SK-N-SH treated with all-trans-retinoic acid at 6 μM for 48 hours (cell line): ENCODE data around the gene LRRC4.

Source experiments
- ATAC-seq: fragments of 200-7000 bp; cut with Tn5 transposase; 3 replicates; pipeline ENCODE4 v1.9.1; 2020; ENCODE audit warnings: mild to moderate bottlenecking, moderate library complexity
- ARNTL ChIP-seq: fragments of 450-650 bp; formaldehyde crosslinking; IDR thresholded peaks from 2 replicates; pipeline ENCODE4 v1.5.0; 2020; ENCODE audit warnings: low read depth, mild to moderate bottlenecking, moderate library complexity, borderline replicate concordance
- CREB5 ChIP-seq: fragments of 250-450 bp; sonication (Bioruptor Pico); IDR thresholded peaks from 2 replicates; pipeline ENCODE4 v1.5.1; 2020; ENCODE audit warnings: low read depth, mild to moderate bottlenecking, moderate library complexity
- CSDC2 ChIP-seq: fragments of 250-450 bp; sonication (Bioruptor Pico); IDR thresholded peaks from 2 replicates; pipeline ENCODE4 v1.5.0; 2020; ENCODE audit warnings: mild to moderate bottlenecking, moderate library complexity
- GLIS3 ChIP-seq: fragments of 250-450 bp; sonication (Bioruptor Pico); IDR thresholded peaks from 2 replicates; pipeline ENCODE4 v1.5.0; 2020; ENCODE audit warnings: mild to moderate bottlenecking, moderate library complexity
- ISL1 ChIP-seq: fragments of 250-450 bp; sonication (Bioruptor Pico); IDR thresholded peaks from 2 replicates; pipeline ENCODE4 v2.1.2; 2022; ENCODE audit warnings: mild to moderate bottlenecking, moderate library complexity
- OSR1 ChIP-seq: fragments of 250-450 bp; sonication (Bioruptor Pico); IDR thresholded peaks from 2 replicates; pipeline ENCODE4 v1.8.0; 2022; ENCODE audit warnings: moderate library complexity, mild to moderate bottlenecking, inconsistent platforms
- PATZ1 ChIP-seq: fragments of 250-450 bp; sonication (Bioruptor Pico); IDR thresholded peaks from 2 replicates; pipeline ENCODE4 v1.8.0; 2020; ENCODE audit warnings: mild to moderate bottlenecking, moderate library complexity, borderline replicate concordance
- PPARA ChIP-seq: fragments of 250-450 bp; sonication (Bioruptor Pico); IDR thresholded peaks from 2 replicates; pipeline ENCODE4 v1.5.0; 2020; ENCODE audit warnings: mild to moderate bottlenecking, borderline replicate concordance
- RARB ChIP-seq: fragments of 250-450 bp; sonication (Bioruptor Pico); IDR thresholded peaks from 2 replicates; pipeline ENCODE4 v1.8.0; 2021; ENCODE audit warnings: mild to moderate bottlenecking, moderate library complexity
- SNAI2 ChIP-seq: fragments of 250-450 bp; sonication (Bioruptor Pico); IDR thresholded peaks from 2 replicates; pipeline ENCODE4 v1.5.0; 2020; ENCODE audit warnings: mild to moderate bottlenecking, moderate library complexity
- TCF4 ChIP-seq: fragments of 250-450 bp; sonication (Bioruptor Pico); IDR thresholded peaks from 2 replicates; pipeline ENCODE4 v1.8.0; 2021; ENCODE audit warnings: mild to moderate bottlenecking, moderate library complexity, borderline replicate concordance
- TOX ChIP-seq: fragments of 250-450 bp; sonication (Bioruptor Pico); IDR thresholded peaks from 2 replicates; pipeline ENCODE4 v1.8.0; 2021; ENCODE audit warnings: mild to moderate bottlenecking, moderate library complexity, borderline replicate concordance
- ZC3H10 ChIP-seq: fragments of 250-450 bp; sonication (Bioruptor Pico); IDR thresholded peaks from 2 replicates; pipeline ENCODE4 v1.5.1; 2021; ENCODE audit warnings: mild to moderate bottlenecking, moderate library complexity
- ZFP3 ChIP-seq: fragments of 250-450 bp; sonication (Bioruptor Pico); IDR thresholded peaks from 2 replicates; pipeline ENCODE4 v1.5.0; 2020; ENCODE audit warnings: mild to moderate bottlenecking, moderate library complexity
- ZFP30 ChIP-seq: fragments of 450-650 bp; formaldehyde crosslinking; IDR thresholded peaks from 2 replicates; pipeline ENCODE4 v1.5.0; 2022; ENCODE audit warnings: mild to moderate bottlenecking, moderate library complexity
- ZNF565 ChIP-seq: fragments of 450-650 bp; formaldehyde crosslinking; conservative IDR thresholded peaks from 2 replicates; pipeline ENCODE4 v1.5.0; 2020; ENCODE audit warnings: low read depth, mild to moderate bottlenecking, moderate library complexity
- ZNF8 ChIP-seq: fragments of 450-650 bp; formaldehyde crosslinking; IDR thresholded peaks from 2 replicates; pipeline ENCODE4 v1.5.0; 2020; ENCODE audit warnings: mild to moderate bottlenecking, moderate library complexity
- TF ChIP-seq, protein P1 (sequence below): fragments of 250-450 bp; sonication (Bioruptor Pico); IDR thresholded peaks from 2 replicates; pipeline ENCODE4 v1.8.0; 2021; ENCODE audit warnings: low read depth, mild to moderate bottlenecking, moderate library complexity, borderline replicate concordance
- TF ChIP-seq, protein P2 (sequence below): fragments of 250-450 bp; sonication (Bioruptor Pico); IDR thresholded peaks from 2 replicates; pipeline ENCODE4 v1.5.1; 2021; ENCODE audit warnings: mild to moderate bottlenecking, moderate library complexity
- TF ChIP-seq, protein P3 (sequence below): fragments of 250-450 bp; sonication (Bioruptor Pico); IDR thresholded peaks from 2 replicates; pipeline ENCODE4 v1.5.0; 2020; ENCODE audit warnings: mild to moderate bottlenecking, moderate library complexity

The LRRC4 gene

DNA sequence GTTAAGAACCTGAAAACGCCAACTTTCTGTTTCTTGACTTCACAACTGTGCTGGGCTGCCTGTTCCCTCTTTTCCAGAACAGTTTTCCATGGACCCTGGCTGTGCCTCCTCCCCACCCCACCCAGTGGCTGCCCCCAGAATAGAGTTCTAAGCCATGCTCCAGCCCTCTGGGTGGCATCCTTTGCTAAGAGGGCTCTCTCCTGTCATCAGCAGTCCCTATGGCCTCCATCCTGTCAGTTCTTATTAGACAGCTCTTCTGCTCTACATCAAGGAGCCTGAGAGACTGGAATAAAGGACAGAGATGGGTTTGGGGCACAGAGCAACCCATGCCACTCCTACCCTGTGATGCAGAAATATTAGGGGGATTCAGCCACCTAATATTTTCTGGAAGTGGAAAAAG is 13.9 kb upstream of the LRRC4 start:
- no peak; the same call in 2 of the 3 replicates for ATAC-seq
- TF ChIP-seq CREB5 (CRISPR knock-in tag) = no peak
- no peak for TF ChIP-seq TOX (CRISPR knock-in tag)
- no peak for TF ChIP-seq ARNTL
- TF ChIP-seq TCF4 (CRISPR knock-in tag) = no peak
- TF ChIP-seq, all 23 proteins: peak for 0

DNA sequence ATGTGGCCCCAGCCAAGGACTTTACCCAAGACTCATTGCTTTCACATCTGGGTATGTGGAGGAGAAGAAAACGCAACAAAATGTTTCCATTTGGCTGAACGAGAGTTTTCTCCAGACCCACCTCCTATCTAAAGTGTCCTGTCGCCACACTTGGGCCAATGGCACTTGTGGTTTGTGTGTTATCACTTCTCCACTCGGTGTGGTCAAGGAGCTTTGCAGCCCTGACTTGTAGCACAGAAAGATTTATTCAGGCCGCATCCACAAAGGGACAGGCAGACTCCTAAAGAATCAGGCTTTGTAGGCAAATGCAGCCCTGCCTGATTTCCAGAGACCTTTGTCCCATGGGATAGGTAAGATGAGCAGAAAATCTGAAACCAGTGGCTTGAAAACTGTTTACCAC is 12.8 kb upstream of the LRRC4 start:
- ATAC-seq = no peak
- TF ChIP-seq TCF4 (CRISPR knock-in tag) (no peak), ZNF565 (CRISPR knock-in tag) (no peak), ZFP30 (CRISPR knock-in tag) (no peak), ZC3H10 (no peak), CREB5 (CRISPR knock-in tag) (no peak), OSR1 (CRISPR knock-in tag) (no peak), ZNF8 (CRISPR knock-in tag) (no peak), GLIS3 (no peak), TOX (CRISPR knock-in tag) (no peak)
- TF ChIP-seq, protein P1, sequence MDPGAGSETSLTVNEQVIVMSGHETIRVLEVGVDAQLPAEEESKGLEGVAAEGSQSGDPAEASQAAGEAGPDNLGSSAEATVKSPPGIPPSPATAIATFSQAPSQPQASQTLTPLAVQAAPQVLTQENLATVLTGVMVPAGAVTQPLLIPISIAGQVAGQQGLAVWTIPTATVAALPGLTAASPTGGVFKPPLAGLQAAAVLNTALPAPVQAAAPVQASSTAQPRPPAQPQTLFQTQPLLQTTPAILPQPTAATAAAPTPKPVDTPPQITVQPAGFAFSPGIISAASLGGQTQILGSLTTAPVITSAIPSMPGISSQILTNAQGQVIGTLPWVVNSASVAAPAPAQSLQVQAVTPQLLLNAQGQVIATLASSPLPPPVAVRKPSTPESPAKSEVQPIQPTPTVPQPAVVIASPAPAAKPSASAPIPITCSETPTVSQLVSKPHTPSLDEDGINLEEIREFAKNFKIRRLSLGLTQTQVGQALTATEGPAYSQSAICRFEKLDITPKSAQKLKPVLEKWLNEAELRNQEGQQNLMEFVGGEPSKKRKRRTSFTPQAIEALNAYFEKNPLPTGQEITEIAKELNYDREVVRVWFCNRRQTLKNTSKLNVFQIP (CRISPR knock-in tag) = no peak
- TF ChIP-seq, protein P2, sequence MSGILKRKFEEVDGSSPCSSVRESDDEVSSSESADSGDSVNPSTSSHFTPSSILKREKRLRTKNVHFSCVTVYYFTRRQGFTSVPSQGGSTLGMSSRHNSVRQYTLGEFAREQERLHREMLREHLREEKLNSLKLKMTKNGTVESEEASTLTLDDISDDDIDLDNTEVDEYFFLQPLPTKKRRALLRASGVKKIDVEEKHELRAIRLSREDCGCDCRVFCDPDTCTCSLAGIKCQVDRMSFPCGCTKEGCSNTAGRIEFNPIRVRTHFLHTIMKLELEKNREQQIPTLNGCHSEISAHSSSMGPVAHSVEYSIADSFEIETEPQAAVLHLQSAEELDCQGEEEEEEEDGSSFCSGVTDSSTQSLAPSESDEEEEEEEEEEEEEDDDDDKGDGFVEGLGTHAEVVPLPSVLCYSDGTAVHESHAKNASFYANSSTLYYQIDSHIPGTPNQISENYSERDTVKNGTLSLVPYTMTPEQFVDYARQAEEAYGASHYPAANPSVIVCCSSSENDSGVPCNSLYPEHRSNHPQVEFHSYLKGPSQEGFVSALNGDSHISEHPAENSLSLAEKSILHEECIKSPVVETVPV (CRISPR knock-in tag) = no peak

- ATAC-seq = no peak
- TF ChIP-seq, protein P2 (CRISPR knock-in tag) = no peak
- TF ChIP-seq CREB5 (CRISPR knock-in tag) (no peak), PPARA (CRISPR knock-in tag) (no peak), ZNF565 (CRISPR knock-in tag) (no peak), SNAI2 (CRISPR knock-in tag) (no peak), ZFP30 (CRISPR knock-in tag) (no peak), PATZ1 (CRISPR knock-in tag) (no peak), CSDC2 (CRISPR knock-in tag) (no peak), ZFP3 (CRISPR knock-in tag) (no peak), ARNTL (no peak), ZC3H10 (no peak), ZNF8 (CRISPR knock-in tag) (no peak), ISL1 (CRISPR knock-in tag) (no peak), RARB (CRISPR knock-in tag) (no peak)
- TF ChIP-seq, protein P3, sequence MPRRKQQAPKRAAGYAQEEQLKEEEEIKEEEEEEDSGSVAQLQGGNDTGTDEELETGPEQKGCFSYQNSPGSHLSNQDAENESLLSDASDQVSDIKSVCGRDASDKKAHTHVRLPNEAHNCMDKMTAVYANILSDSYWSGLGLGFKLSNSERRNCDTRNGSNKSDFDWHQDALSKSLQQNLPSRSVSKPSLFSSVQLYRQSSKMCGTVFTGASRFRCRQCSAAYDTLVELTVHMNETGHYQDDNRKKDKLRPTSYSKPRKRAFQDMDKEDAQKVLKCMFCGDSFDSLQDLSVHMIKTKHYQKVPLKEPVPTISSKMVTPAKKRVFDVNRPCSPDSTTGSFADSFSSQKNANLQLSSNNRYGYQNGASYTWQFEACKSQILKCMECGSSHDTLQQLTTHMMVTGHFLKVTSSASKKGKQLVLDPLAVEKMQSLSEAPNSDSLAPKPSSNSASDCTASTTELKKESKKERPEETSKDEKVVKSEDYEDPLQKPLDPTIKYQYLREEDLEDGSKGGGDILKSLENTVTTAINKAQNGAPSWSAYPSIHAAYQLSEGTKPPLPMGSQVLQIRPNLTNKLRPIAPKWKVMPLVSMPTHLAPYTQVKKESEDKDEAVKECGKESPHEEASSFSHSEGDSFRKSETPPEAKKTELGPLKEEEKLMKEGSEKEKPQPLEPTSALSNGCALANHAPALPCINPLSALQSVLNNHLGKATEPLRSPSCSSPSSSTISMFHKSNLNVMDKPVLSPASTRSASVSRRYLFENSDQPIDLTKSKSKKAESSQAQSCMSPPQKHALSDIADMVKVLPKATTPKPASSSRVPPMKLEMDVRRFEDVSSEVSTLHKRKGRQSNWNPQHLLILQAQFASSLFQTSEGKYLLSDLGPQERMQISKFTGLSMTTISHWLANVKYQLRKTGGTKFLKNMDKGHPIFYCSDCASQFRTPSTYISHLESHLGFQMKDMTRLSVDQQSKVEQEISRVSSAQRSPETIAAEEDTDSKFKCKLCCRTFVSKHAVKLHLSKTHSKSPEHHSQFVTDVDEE (CRISPR knock-in tag) = no peak
- TF ChIP-seq, protein P1 (CRISPR knock-in tag) = no peak
Observed at GRCh38 chr7:128042012-128042411, 10.8 kb upstream of the LRRC4 start.
